ENCODE data around the gene CSE1L.
"Not testable (repeated sequence)": the region's sequence is repeated elsewhere in the genome, so short reads cannot be mapped to it uniquely, and the experiment has no call there.

The CSE1L gene

DNA sequence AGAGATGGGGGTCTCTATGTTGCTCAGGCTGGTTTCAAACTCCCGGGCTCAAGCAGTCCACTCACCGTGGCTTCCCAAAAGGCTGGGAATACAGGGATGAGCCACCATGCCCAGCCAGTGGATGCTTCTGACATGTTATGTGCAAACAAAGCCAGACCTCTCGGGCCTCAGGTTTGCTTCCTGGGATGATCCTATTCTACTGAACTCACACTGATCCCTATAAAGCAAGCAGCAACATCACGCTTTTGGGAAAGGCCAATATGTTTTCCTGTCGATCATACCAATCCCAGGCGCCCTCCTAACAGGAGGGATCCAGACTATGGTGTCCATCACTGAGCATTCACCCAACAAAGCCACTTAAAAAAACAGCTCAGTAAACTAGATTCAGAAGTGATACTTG is 60.2 kb downstream of the CSE1L start:
- Histone ChIP-seq H3K27ac (ENCODE audit: low read depth, low read length) (no peak overlapping the region), H3K4me1 (ENCODE audit: insufficient read depth, low read length) (no peaks in the 10 kb centered on the region), H3K4me3 (ENCODE audit: low read depth in 1 of 2, low read length in 2 of 2) (no peak overlapping the region), H3K9ac (ENCODE audit: low read length) (no peak overlapping the region), H3K9me3 (ENCODE audit: low read length) (no peaks in the 10 kb centered on the region), H3K27me3 (ENCODE audit: control insufficient read depth in 1 of 2, insufficient read depth in 2 of 2, low read length in 2 of 2) (no peaks in the 10 kb centered on the region), H3K36me3 (ENCODE audit: insufficient read depth, low read length) (peaks cover 31% of the 10 kb centered on the region)

GRCh38 chr20:49110767-49111694 is 64.9 kb downstream of the CSE1L start:
- Histone ChIP-seq H3K9ac (ENCODE audit: low read length) (no peak overlapping the region), H3K9me3 (ENCODE audit: low read length) (no peaks in the 10 kb centered on the region), H3K27ac (ENCODE audit: low read depth, low read length) (no peak overlapping the region), H3K27me3 (ENCODE audit: control insufficient read depth in 1 of 2, insufficient read depth in 2 of 2, low read length in 2 of 2) (no peaks in the 10 kb centered on the region), H3K4me1 (ENCODE audit: insufficient read depth, low read length) (no peaks in the 10 kb centered on the region), H3K4me3 (ENCODE audit: low read depth in 1 of 2, low read length in 2 of 2) (no peak overlapping the region), H3K36me3 (ENCODE audit: insufficient read depth, low read length) (peaks cover 30% of the 10 kb centered on the region)

DNA sequence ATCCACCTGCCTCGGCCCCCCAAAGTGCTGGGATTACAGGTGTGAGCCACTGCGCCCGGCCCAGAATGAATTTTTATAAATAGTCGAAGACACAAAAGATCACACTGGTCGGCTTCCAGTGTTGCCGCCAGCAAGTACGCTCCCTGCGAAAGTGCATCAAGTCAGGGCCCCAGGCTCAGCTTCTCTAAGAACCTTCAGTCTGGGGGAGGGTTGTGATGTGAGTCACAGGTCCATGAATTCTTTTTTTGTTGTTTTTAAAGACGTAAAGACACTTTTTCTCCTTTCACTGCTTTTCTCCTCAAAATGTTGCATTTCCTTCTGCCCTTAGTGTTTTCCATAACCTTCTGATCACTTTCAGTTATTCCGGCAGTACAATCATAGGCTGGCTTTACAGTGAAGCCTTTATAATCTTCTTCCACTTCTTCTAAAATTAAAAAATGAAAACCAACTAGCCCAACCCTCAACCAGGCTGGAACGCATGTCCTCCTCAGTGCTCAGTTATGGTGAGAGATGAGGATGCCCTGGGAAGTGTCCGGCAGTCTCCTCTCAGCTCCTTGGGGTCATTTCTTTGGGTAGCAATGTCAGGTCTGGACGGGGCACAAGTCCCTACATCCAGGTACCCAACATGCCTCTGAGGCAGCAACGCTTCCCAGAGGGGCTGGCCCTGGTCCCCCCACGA is 66.6 kb downstream of the CSE1L start:
- H3K9ac ChIP-seq (ENCODE audit: low read length), result no peak overlapping the region
- peaks cover 45% of the 10 kb centered on the region for H3K36me3 ChIP-seq (ENCODE audit: insufficient read depth, low read length)

DNA sequence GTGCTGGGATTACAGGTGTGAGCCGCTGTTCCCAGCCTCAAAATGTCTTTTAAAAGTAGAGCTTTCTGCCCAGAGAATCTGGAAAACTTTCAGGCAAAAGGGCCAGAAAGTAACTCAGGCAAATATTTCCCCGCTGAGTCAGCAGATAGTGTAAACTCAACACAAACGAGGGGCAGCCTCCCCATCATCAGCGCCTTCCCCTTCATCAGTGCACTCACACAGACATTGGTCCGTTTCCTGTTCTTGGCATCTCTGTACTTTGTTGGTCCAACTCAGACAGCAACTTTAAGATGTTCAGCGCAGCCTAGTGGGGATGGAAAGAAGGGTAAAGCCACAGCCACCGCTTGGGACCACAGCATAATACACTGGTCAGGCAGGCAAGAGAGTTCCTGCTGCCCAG is 69.5 kb downstream of the CSE1L start:
- Histone ChIP-seq H3K4me1 (ENCODE audit: insufficient read depth, low read length) (no peaks in the 10 kb centered on the region), H3K9ac (ENCODE audit: low read length) (no peak overlapping the region), H3K27me3 (ENCODE audit: control insufficient read depth in 1 of 2, insufficient read depth in 2 of 2, low read length in 2 of 2) (no peaks in the 10 kb centered on the region), H3K9me3 (ENCODE audit: low read length) (no peaks in the 10 kb centered on the region), H3K36me3 (ENCODE audit: insufficient read depth, low read length) (peaks cover 69% of the 10 kb centered on the region), H3K4me3 (ENCODE audit: low read depth in 1 of 2, low read length in 2 of 2) (no peak overlapping the region), H3K27ac (ENCODE audit: low read depth, low read length) (no peak overlapping the region)

More for the DNA sequence above, 66.6 kb downstream of the CSE1L start:
- Histone ChIP-seq H3K4me3 (ENCODE audit: low read depth in 1 of 2, low read length in 2 of 2) (no peak overlapping the region), H3K9me3 (ENCODE audit: low read length) (no peaks in the 10 kb centered on the region), H3K27ac (ENCODE audit: low read depth, low read length) (no peak overlapping the region), H3K4me1 (ENCODE audit: insufficient read depth, low read length) (no peaks in the 10 kb centered on the region), H3K27me3 (ENCODE audit: control insufficient read depth in 1 of 2, insufficient read depth in 2 of 2, low read length in 2 of 2) (no peaks in the 10 kb centered on the region)

DNA sequence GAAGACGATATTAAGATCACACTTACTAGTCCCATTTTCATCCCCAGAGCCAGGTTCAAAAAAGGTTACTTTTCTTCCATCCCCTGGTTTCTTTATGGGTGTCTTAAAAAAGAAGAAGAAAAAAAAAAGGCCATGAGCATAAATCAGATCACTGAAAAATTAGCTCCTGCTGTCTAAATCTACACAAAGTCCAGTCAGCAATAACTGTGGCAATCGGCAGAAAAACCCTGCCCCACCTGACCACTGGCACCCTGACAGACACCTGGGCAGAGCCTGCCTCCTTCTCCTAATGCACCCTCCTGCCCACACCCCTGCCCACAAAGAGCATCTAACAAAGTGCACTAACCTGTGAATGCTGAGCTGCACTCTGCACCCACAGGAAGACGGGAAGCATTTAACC is 72.2 kb downstream of the CSE1L start:
- Histone ChIP-seq H3K4me1 (ENCODE audit: insufficient read depth, low read length) (no peaks in the 10 kb centered on the region), H3K4me3 (ENCODE audit: low read depth in 1 of 2, low read length in 2 of 2) (no peak overlapping the region), H3K36me3 (ENCODE audit: insufficient read depth, low read length) (peaks cover 78% of the 10 kb centered on the region), H3K27ac (ENCODE audit: low read depth, low read length) (no peak overlapping the region), H3K9ac (ENCODE audit: low read length) (no peak overlapping the region), H3K27me3 (ENCODE audit: control insufficient read depth in 1 of 2, insufficient read depth in 2 of 2, low read length in 2 of 2) (no peaks in the 10 kb centered on the region), H3K9me3 (ENCODE audit: low read length) (no peaks in the 10 kb centered on the region)

- no peaks in the 10 kb centered on the region for H3K9me3 ChIP-seq (ENCODE audit: low read length)
- H3K36me3 ChIP-seq (ENCODE audit: insufficient read depth, low read length), result peaks cover 74% of the 10 kb centered on the region
Measured at GRCh38 chr20:49119988-49120387, 73.9 kb downstream of the CSE1L start.

GRCh38 chr20:49122920-49123319 is 76.8 kb downstream of the CSE1L start:
- no peaks in the 10 kb centered on the region for H3K4me1 ChIP-seq (ENCODE audit: insufficient read depth, low read length)
- H3K27ac ChIP-seq (ENCODE audit: low read depth, low read length), result no peak overlapping the region
- H3K27me3 ChIP-seq (ENCODE audit: control insufficient read depth in 1 of 2, insufficient read depth in 2 of 2, low read length in 2 of 2), result no peaks in the 10 kb centered on the region
- no peak overlapping the region for H3K9ac ChIP-seq (ENCODE audit: low read length)
- H3K9me3 ChIP-seq (ENCODE audit: low read length), result no peaks in the 10 kb centered on the region
- H3K36me3 ChIP-seq (ENCODE audit: insufficient read depth, low read length), result peaks cover 53% of the 10 kb centered on the region
- no peak overlapping the region for H3K4me3 ChIP-seq (ENCODE audit: low read depth in 1 of 2, low read length in 2 of 2)

More at GRCh38 chr20:49119988-49120387, 73.9 kb downstream of the CSE1L start:
- Histone ChIP-seq H3K27ac (ENCODE audit: low read depth, low read length) (no peak overlapping the region), H3K4me1 (ENCODE audit: insufficient read depth, low read length) (no peaks in the 10 kb centered on the region), H3K9ac (ENCODE audit: low read length) (no peak overlapping the region), H3K27me3 (ENCODE audit: control insufficient read depth in 1 of 2, insufficient read depth in 2 of 2, low read length in 2 of 2) (no peaks in the 10 kb centered on the region), H3K4me3 (ENCODE audit: low read depth in 1 of 2, low read length in 2 of 2) (no peak overlapping the region)

DNA sequence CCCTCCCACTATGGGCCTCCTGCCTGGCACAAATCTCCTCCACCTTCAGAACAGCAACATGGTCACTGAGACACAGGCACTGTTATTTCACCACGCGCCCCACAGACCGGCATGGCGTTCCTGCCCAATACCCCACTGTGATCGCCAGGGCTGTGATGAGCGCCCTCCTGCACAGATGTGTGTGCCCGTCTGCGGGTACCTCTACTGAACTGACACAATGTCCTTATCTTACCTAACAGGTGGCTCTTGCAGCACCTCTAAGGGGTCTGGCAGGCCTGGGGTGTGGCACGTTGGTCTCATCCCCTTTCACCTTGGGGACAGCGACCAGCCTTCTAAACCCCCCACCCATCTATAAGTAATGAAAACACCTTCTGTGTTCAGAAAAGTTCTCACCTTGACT is 77.9 kb downstream of the CSE1L start:
- no peak overlapping the region for H3K4me3 ChIP-seq (ENCODE audit: low read depth in 1 of 2, low read length in 2 of 2)
- H3K27ac ChIP-seq (ENCODE audit: low read depth, low read length), result no peak overlapping the region
- peaks cover 43% of the 10 kb centered on the region for H3K36me3 ChIP-seq (ENCODE audit: insufficient read depth, low read length)
- H3K9ac ChIP-seq (ENCODE audit: low read length), result no peak overlapping the region
- no peaks in the 10 kb centered on the region for H3K27me3 ChIP-seq (ENCODE audit: control insufficient read depth in 1 of 2, insufficient read depth in 2 of 2, low read length in 2 of 2)
- H3K9me3 ChIP-seq (ENCODE audit: low read length), result no peaks in the 10 kb centered on the region
- no peaks in the 10 kb centered on the region for H3K4me1 ChIP-seq (ENCODE audit: insufficient read depth, low read length)

DNA sequence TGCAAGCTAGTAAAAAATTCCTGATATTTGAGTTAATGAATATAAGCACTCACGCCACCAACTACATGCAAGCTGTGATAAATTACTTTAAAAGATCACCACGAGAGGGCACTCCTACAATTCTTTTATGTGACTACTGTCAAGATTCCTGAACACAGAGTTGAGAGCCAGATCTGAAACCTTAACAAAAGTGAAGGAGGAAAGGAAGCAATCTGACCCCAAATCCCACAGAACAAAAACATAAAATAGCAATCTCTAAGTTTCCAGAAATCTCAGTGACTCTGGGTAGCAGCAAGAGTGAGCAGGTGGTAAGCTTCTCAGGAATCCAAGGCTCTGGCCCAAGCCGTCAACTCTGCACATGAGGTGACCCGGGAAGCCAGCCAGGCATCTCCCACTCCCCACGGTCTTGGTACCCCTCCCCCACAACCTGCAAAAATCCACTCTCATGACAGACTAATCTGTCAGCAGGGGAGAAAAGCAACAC is 86.9 kb downstream of the CSE1L start:
- H3K4me3 ChIP-seq (ENCODE audit: low read depth in 1 of 2, low read length in 2 of 2), result no peak overlapping the region
- H3K27ac ChIP-seq (ENCODE audit: low read depth, low read length), result no peak overlapping the region
- peaks cover 34% of the 10 kb centered on the region for H3K36me3 ChIP-seq (ENCODE audit: insufficient read depth, low read length)
- H3K4me1 ChIP-seq (ENCODE audit: insufficient read depth, low read length), result peaks cover 4% of the 10 kb centered on the region
- no peaks in the 10 kb centered on the region for H3K27me3 ChIP-seq (ENCODE audit: control insufficient read depth in 1 of 2, insufficient read depth in 2 of 2, low read length in 2 of 2)
- H3K9me3 ChIP-seq (ENCODE audit: low read length), result no peaks in the 10 kb centered on the region
- H3K9ac ChIP-seq (ENCODE audit: low read length), result peak overlapping the region; percentile 16

- no peak overlapping the region for H3K4me3 ChIP-seq (ENCODE audit: low read depth in 1 of 2, low read length in 2 of 2)
- H3K4me1 ChIP-seq (ENCODE audit: insufficient read depth, low read length), result peaks cover 4% of the 10 kb centered on the region
- H3K36me3 ChIP-seq (ENCODE audit: insufficient read depth, low read length), result peaks cover 34% of the 10 kb centered on the region
- H3K27ac ChIP-seq (ENCODE audit: low read depth, low read length), result no peak overlapping the region
- no peaks in the 10 kb centered on the region for H3K9me3 ChIP-seq (ENCODE audit: low read length)
- H3K9ac ChIP-seq (ENCODE audit: low read length), result peak overlapping the region; percentile 16
- no peaks in the 10 kb centered on the region for H3K27me3 ChIP-seq (ENCODE audit: control insufficient read depth in 1 of 2, insufficient read depth in 2 of 2, low read length in 2 of 2)
Measured at GRCh38 chr20:49133571-49133970, 87.5 kb downstream of the CSE1L start.

- H3K36me3 ChIP-seq (ENCODE audit: insufficient read depth, low read length), result peaks cover 42% of the 10 kb centered on the region
- H3K4me1 ChIP-seq (ENCODE audit: insufficient read depth, low read length); H3K9me3 ChIP-seq (ENCODE audit: low read length): not testable (repeated sequence)
Measured at GRCh38 chr20:49134797-49135196, 88.7 kb downstream of the CSE1L start.

More at GRCh38 chr20:49134797-49135196, 88.7 kb downstream of the CSE1L start:
- H3K27ac ChIP-seq (ENCODE audit: low read depth, low read length); H3K4me3 ChIP-seq (ENCODE audit: low read depth in 1 of 2, low read length in 2 of 2); H3K27me3 ChIP-seq (ENCODE audit: control insufficient read depth in 1 of 2, insufficient read depth in 2 of 2, low read length in 2 of 2); H3K9ac ChIP-seq (ENCODE audit: low read length): not testable (repeated sequence)
